Measurements from ENCODE around the gene STAP1.

DNA sequence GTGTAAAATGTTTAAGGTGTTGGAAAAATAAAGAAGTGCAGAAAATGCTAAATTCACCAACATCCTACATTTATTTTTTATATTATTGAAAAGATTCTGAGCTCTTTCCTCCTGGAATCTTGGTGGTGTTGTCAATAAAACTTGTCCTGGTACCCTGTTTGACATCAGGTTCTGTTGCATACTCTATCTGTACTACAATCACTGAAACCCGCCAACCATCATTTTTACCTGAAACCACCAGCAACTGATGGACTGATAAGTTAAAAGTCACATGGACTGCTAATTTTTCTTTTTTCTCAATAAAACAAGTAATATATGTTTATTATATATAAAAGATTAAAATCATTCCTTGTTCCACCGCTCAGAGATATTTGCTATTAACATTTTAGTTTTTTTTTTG, 23.4 kb downstream of the STAP1 start:
- TF ChIP-seq, protein P1, sequence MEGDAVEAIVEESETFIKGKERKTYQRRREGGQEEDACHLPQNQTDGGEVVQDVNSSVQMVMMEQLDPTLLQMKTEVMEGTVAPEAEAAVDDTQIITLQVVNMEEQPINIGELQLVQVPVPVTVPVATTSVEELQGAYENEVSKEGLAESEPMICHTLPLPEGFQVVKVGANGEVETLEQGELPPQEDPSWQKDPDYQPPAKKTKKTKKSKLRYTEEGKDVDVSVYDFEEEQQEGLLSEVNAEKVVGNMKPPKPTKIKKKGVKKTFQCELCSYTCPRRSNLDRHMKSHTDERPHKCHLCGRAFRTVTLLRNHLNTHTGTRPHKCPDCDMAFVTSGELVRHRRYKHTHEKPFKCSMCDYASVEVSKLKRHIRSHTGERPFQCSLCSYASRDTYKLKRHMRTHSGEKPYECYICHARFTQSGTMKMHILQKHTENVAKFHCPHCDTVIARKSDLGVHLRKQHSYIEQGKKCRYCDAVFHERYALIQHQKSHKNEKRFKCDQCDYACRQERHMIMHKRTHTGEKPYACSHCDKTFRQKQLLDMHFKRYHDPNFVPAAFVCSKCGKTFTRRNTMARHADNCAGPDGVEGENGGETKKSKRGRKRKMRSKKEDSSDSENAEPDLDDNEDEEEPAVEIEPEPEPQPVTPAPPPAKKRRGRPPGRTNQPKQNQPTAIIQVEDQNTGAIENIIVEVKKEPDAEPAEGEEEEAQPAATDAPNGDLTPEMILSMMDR (conservative IDR thresholded peaks at IDR 0.05; ENCODE audit: low read depth in 2 of 2), result no peak
- TF ChIP-seq EZH2phosphoT487 (IDR thresholded peaks at IDR 0.05; ENCODE audit: unreplicated experiment) (no peak), CREB1 (CRISPR knock-in tag; IDR thresholded peaks at IDR 0.05; ENCODE audit: low read depth) (no peak), POLR2AphosphoS5 (IDR thresholded peaks at IDR 0.05; ENCODE audit: low read depth) (no peak), EZH2 (IDR thresholded peaks at IDR 0.05; ENCODE audit: low read depth, unreplicated experiment) (no peak)
- TF ChIP-seq, protein P2, sequence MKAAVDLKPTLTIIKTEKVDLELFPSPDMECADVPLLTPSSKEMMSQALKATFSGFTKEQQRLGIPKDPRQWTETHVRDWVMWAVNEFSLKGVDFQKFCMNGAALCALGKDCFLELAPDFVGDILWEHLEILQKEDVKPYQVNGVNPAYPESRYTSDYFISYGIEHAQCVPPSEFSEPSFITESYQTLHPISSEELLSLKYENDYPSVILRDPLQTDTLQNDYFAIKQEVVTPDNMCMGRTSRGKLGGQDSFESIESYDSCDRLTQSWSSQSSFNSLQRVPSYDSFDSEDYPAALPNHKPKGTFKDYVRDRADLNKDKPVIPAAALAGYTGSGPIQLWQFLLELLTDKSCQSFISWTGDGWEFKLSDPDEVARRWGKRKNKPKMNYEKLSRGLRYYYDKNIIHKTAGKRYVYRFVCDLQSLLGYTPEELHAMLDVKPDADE (IDR thresholded peaks at IDR 0.05), result no peak
- TF ChIP-seq, protein P3, sequence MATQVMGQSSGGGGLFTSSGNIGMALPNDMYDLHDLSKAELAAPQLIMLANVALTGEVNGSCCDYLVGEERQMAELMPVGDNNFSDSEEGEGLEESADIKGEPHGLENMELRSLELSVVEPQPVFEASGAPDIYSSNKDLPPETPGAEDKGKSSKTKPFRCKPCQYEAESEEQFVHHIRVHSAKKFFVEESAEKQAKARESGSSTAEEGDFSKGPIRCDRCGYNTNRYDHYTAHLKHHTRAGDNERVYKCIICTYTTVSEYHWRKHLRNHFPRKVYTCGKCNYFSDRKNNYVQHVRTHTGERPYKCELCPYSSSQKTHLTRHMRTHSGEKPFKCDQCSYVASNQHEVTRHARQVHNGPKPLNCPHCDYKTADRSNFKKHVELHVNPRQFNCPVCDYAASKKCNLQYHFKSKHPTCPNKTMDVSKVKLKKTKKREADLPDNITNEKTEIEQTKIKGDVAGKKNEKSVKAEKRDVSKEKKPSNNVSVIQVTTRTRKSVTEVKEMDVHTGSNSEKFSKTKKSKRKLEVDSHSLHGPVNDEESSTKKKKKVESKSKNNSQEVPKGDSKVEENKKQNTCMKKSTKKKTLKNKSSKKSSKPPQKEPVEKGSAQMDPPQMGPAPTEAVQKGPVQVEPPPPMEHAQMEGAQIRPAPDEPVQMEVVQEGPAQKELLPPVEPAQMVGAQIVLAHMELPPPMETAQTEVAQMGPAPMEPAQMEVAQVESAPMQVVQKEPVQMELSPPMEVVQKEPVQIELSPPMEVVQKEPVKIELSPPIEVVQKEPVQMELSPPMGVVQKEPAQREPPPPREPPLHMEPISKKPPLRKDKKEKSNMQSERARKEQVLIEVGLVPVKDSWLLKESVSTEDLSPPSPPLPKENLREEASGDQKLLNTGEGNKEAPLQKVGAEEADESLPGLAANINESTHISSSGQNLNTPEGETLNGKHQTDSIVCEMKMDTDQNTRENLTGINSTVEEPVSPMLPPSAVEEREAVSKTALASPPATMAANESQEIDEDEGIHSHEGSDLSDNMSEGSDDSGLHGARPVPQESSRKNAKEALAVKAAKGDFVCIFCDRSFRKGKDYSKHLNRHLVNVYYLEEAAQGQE (IDR thresholded peaks at IDR 0.05; ENCODE audit: unreplicated experiment), result no peak
